NT2/D1 (cell line): ENCODE measurements around the gene CAMK2B.

Experiments used
- YY1 ChIP-seq: IDR thresholded peaks from 2 replicates; pipeline ENCODE4 v1.6.1; 2011; ENCODE audit not compliant: insufficient read length, insufficient read depth
- ZNF274 ChIP-seq: IDR thresholded peaks from 2 replicates; pipeline ENCODE4 v1.6.1; 2011; ENCODE audit warnings: mild to moderate bottlenecking, low read depth, low read length

DNA sequence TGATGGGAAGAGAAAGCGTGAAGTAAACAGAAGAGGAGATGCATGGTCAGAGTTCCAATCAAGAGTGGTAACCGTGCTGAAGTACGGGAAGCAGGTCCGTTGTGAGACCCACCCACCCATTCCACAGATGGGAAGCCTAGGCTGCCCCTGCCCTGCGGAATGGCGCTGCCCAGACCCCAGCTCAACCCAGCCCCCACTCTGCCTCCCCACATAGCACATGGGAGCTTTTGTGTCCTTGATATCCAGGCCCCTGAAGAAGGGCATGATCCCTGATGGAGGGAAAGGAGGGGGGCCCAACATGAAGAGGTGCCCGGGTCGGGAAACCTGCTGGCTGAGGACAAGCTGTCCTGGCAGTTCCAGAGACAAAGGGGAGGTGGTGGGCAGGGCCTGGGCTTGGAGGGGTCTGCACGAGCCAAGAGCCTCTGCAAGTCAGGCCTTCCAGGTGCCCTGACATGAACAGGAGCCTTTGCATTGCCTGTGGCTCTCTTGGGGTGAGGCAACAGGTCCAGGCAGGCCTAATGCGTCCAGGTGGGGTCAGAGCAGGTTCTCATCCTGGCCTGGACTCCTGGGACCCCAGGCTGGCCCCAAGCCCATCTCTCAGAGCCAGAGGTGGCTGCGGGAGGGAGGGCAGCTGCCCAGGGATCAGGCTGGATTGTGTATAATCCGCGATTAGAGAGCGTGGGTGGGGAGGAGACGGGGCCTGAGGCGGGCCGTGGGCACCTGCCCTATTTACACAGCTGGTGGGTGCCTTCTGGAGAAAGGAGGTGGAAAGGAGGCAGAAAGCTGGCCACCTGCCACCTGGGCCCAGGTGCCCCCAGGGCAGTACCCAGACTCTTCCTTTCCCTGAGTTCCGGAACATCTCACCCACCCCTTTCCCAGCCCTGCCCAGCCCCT is 101.1 kb downstream of the CAMK2B start:
- TF ChIP-seq YY1 (no peak), ZNF274 (no peak)
